Stimulated activated memory B cell treated with anti-CD40 and anti-IgM and Interleukin-4, amounts not matched to agents 10 μg/mL and 1 μg/mL and 100 μg/mL, for 72 hours (primary cell): ENCODE results near the gene THADA.

Source experiments
- ATAC-seq: fragments of 150-1000 bp; cut with Tn5 transposase; 2 replicates; pipeline ENCODE4 v1.10.0; 2021
- H3K27ac Mint-ChIP-seq: one replicate; pipeline ENCODE4 v1.8.0; 2022; ENCODE audit warnings: mild to moderate bottlenecking, mixed read lengths
- H3K27me3 Mint-ChIP-seq: one replicate; pipeline ENCODE4 v1.8.0; 2022; ENCODE audit warnings: mixed read lengths
- H3K36me3 Mint-ChIP-seq: one replicate; pipeline ENCODE4 v1.8.0; 2022; ENCODE audit warnings: mixed read lengths
- H3K4me1 Mint-ChIP-seq: one replicate; pipeline ENCODE4 v1.8.0; 2022; ENCODE audit warnings: mixed read lengths
- H3K4me3 Mint-ChIP-seq: one replicate; pipeline ENCODE4 v1.8.0; 2022; ENCODE audit warnings: mild to moderate bottlenecking, moderate library complexity, mixed read lengths
- H3K9me3 Mint-ChIP-seq: one replicate; pipeline ENCODE4 v1.8.0; 2022; ENCODE audit warnings: mixed read lengths

THADA gene

DNA sequence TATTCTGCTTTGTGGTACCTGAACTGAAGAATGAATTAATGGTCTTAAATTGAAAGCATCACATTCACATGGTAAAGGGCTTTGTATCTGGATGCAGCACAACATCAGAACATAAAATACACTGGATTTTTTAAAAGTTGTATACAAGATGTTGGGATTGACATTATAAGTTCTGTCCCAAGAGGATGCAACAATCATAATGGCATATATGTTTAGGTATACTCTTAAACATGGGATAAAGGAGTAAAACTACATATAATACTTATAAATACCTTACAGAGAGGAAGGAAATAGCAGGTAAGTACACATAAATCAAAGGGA lies 171.9 kb downstream of the THADA start:
- Mint-ChIP-seq H3K9me3 (no peaks in the 10 kb centered on the region), H3K27ac (no peak overlapping the region), H3K27me3 (no peaks in the 10 kb centered on the region), H3K36me3 (peaks cover 38% of the 10 kb centered on the region), H3K4me1 (peaks cover 40% of the 10 kb centered on the region), H3K4me3 (no peak overlapping the region)
- no peak for ATAC-seq

GRCh38 chr2:43421194-43421593 lies 174.6 kb downstream of the THADA start:
- ATAC-seq, result no peak
- Mint-ChIP-seq H3K4me3 (no peak overlapping the region), H3K9me3 (no peaks in the 10 kb centered on the region), H3K27ac (no peak overlapping the region), H3K4me1 (peaks cover 35% of the 10 kb centered on the region), H3K27me3 (no peaks in the 10 kb centered on the region), H3K36me3 (peaks cover 27% of the 10 kb centered on the region)

DNA sequence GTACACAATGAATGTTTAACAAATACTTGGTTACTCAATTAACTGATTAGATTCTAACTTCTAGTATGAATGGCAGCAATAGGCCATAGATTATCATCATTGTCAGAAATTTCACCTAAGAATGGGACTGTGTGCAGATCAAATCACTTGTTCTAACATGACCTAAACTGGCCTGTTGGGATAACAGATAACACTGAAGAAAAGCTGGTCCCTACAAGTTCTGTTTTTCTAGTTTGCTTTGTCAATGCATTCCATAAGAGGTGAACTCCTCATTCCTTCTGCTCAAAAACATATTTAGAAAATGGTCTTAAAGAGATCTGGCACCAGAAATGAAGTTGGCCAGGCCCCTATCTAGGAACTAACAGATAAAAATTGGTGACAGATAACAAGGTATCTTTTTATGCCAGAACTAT lies 175.4 kb downstream of the THADA start:
- no peaks in the 10 kb centered on the region for H3K27me3 Mint-ChIP-seq
- no peak overlapping the region for H3K27ac Mint-ChIP-seq
- peaks cover 32% of the 10 kb centered on the region for H3K4me1 Mint-ChIP-seq
- peaks cover 27% of the 10 kb centered on the region for H3K36me3 Mint-ChIP-seq
- H3K4me3 Mint-ChIP-seq, result no peak overlapping the region
- no peak for ATAC-seq
- no peaks in the 10 kb centered on the region for H3K9me3 Mint-ChIP-seq

GRCh38 chr2:43419876-43420275 lies 176.0 kb downstream of the THADA start:
- no peak for ATAC-seq
- peaks cover 28% of the 10 kb centered on the region for H3K36me3 Mint-ChIP-seq
- no peak overlapping the region for H3K27ac Mint-ChIP-seq
- H3K4me3 Mint-ChIP-seq, result no peak overlapping the region
- peaks cover 27% of the 10 kb centered on the region for H3K4me1 Mint-ChIP-seq
- H3K27me3 Mint-ChIP-seq, result no peaks in the 10 kb centered on the region
- H3K9me3 Mint-ChIP-seq, result no peaks in the 10 kb centered on the region

- Mint-ChIP-seq H3K9me3 (no peaks in the 10 kb centered on the region), H3K27me3 (no peaks in the 10 kb centered on the region), H3K4me1 (peaks cover 21% of the 10 kb centered on the region), H3K36me3 (peaks cover 35% of the 10 kb centered on the region), H3K27ac (no peak overlapping the region), H3K4me3 (no peak overlapping the region)
- ATAC-seq, result no peak
Measured at GRCh38 chr2:43419243-43419642, 176.6 kb downstream of the THADA start.

DNA sequence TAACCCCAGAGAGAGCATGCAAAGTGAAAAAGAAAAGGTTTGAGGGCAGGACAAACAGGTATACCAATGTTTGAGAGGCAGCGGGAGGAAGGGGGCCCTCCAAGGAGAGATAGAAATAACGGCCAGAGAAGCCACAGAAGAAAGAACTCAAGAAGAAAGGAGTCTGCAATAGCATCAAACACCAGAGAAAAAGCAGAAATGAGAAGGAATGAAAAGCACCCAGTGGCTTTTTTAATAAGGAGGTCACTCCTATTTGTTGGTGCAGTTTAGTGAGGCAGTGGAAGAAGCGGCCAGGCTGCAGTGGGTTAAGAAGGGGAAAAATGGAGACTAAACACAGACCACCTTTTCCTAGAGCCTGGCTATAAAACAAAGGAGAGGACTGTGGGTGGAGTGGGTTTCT lies 177.2 kb downstream of the THADA start:
- Mint-ChIP-seq H3K27me3 (no peaks in the 10 kb centered on the region), H3K9me3 (no peaks in the 10 kb centered on the region), H3K4me3 (no peak overlapping the region), H3K36me3 (peaks cover 36% of the 10 kb centered on the region), H3K27ac (no peak overlapping the region), H3K4me1 (peaks cover 15% of the 10 kb centered on the region)
- ATAC-seq, result no peak

DNA sequence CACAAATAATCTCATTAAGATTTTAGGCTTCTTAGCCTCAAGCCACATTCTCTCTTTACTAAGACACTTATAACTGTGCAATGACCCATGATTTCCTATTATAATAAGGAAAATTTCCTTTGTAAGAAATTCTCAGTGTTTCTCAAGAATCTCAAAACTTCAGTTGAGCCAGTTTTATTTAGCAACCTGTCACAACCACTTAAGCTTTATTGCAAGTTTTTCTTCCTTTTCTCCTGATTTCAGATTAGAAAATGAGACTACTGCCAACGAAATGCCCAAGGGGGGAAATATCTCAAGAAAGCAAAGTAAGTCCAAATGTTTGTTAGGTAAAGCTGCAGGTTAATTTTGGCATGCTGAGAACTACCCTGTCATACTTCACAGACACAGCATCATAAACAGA lies 178.5 kb downstream of the THADA start:
- no peak for ATAC-seq
- Mint-ChIP-seq H3K27ac (no peak overlapping the region), H3K36me3 (peaks cover 27% of the 10 kb centered on the region), H3K27me3 (no peaks in the 10 kb centered on the region), H3K4me1 (peaks cover 11% of the 10 kb centered on the region), H3K9me3 (no peaks in the 10 kb centered on the region), H3K4me3 (no peak overlapping the region)

DNA sequence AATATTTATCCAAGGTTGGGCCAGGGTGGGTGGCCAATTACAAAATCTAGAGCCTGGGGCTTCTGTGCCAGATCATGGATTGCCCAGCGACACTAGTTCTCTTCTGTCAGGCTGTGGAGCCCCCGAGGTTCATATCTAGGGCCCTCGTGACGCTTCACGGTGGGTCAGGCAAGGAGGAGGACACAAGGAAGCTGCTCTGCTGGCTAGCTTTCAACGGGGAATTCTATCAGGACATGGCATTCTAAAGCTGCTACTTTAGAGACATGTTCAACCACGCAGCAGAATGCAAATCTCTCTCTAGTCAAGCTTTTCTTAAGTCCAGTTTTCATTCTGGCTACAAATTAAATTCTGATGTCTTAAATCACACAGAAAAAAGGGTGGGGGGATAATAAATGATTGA lies 180.2 kb downstream of the THADA start:
- no peaks in the 10 kb centered on the region for H3K27me3 Mint-ChIP-seq

GRCh38 chr2:43414586-43415135 lies 181.2 kb downstream of the THADA start:
- Mint-ChIP-seq H3K27ac (no peak overlapping the region), H3K4me3 (no peak overlapping the region), H3K36me3 (peaks cover 21% of the 10 kb centered on the region), H3K9me3 (no peaks in the 10 kb centered on the region), H3K4me1 (peaks cover 11% of the 10 kb centered on the region), H3K27me3 (no peaks in the 10 kb centered on the region)
- ATAC-seq, result no peak

More for the DNA sequence above, 180.2 kb downstream of the THADA start:
- Mint-ChIP-seq H3K4me3 (no peak overlapping the region), H3K9me3 (no peaks in the 10 kb centered on the region), H3K36me3 (peaks cover 27% of the 10 kb centered on the region), H3K4me1 (peaks cover 11% of the 10 kb centered on the region), H3K27ac (no peak overlapping the region)
- no peak for ATAC-seq

DNA sequence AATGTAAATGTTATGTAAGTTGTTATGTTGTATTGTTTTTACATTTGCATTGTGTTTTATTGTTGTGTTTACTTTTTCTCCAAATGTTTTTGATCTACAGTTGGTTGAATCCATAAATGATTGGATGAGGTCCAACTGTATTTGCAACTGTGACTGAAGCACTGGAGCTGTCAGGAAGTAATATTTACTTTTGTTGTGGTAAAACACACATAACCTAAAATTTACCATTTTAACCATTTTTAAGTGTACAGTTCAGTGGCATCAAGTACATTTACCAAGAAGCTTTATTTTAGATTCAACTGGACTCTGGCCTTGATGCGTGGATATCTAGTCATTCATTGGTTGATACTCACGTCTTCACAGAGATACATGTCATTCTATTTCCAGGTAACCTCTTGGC lies 181.8 kb downstream of the THADA start:
- Mint-ChIP-seq H3K9me3 (no peaks in the 10 kb centered on the region), H3K27ac (no peak overlapping the region), H3K36me3 (peaks cover 17% of the 10 kb centered on the region), H3K4me3 (no peak overlapping the region), H3K4me1 (peaks cover 9% of the 10 kb centered on the region), H3K27me3 (no peaks in the 10 kb centered on the region)
- no peak for ATAC-seq

DNA sequence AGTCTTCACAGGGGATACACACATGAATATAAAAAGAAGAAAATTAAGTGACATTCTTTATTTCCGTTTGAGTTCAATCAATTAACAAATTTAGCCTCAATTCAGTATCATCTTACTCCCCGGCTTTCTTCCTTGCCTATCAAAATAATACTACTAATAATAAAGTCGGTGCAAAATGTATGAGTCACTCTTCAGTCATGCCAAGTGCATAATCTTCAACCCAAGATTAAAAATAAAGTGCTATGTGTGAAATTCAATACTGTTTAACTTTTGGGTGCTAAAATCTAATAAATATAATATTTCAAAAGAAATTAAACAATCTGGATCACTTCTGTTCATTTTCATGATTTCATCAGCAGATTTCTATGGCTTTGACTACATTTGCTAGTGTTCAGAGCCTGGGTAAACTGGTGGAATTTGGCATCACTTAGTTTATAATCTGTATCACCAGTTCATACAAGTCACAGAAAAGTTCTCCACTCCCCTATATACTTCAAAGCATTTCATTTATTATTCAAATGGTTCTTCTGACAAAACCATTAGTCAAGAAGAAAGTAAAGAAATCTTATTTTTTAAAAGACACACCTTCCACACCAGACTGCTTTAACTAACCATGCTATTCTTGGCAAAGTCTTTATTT lies 183.6 kb downstream of the THADA start:
- Mint-ChIP-seq H3K4me3 (no peak overlapping the region), H3K27me3 (no peaks in the 10 kb centered on the region), H3K27ac (no peak overlapping the region), H3K36me3 (peaks cover 9% of the 10 kb centered on the region), H3K4me1 (peaks cover 12% of the 10 kb centered on the region), H3K9me3 (no peaks in the 10 kb centered on the region)
- ATAC-seq, result no peak

DNA sequence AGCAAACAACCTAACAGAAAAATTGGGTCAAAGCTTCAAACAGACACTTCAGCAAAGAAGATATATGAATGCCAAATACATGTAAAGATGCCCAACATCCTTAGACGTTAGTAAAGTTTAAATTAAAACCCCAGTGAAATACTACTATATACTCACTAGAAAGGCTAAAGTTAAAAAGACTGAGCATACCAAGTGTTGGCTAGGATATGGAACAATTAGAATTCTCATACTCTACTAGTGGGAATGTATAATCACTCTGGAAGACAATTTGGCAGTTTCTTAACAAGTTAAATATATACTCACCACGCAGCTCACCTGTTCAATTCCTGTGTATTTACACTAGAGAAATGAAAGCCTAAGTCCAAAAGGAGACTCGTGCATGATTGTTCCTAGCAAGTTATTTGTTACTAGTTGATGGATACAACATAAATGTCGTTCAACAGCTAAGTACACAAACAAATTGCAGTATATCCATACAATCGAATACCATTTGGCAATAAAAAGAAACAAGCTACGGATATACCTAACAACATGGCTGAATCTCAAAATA lies 185.7 kb downstream of the THADA start:
- no peak overlapping the region for H3K4me3 Mint-ChIP-seq
- no peaks in the 10 kb centered on the region for H3K27me3 Mint-ChIP-seq
- H3K27ac Mint-ChIP-seq, result no peak overlapping the region
- no peak for ATAC-seq
- H3K9me3 Mint-ChIP-seq, result no peaks in the 10 kb centered on the region
- peaks cover 9% of the 10 kb centered on the region for H3K36me3 Mint-ChIP-seq
- H3K4me1 Mint-ChIP-seq, result peaks cover 12% of the 10 kb centered on the region

- Mint-ChIP-seq H3K36me3 (no peaks in the 10 kb centered on the region), H3K4me1 (peaks cover 25% of the 10 kb centered on the region), H3K9me3 (no peaks in the 10 kb centered on the region), H3K27ac (peak overlapping the region; percentile 46), H3K4me3 (no peak overlapping the region), H3K27me3 (no peaks in the 10 kb centered on the region)
- peak; percentile 94 for ATAC-seq
Measured at GRCh38 chr2:43408407-43409160, 187.3 kb downstream of the THADA start.

DNA sequence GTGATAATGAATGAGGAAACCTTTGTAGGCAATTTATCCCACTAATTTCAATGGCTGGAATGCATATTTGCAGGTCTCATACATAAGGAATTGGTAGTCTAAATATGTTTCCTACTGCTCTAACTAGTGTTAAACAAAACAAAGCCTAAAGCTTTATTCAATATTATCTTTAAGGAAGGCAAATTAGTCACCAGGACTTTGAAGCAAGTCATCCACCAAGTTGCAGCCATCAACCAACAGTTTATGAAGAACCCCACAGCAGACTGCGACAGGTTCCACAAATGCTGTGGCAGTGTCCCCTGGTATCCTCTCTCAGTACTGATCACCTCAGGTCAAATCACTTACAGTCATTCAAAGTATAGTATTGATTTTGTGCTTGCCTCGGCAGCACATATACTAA lies 187.9 kb downstream of the THADA start:
- ATAC-seq, result peak; percentile 51
- H3K4me1 Mint-ChIP-seq, result peaks cover 29% of the 10 kb centered on the region
- H3K27me3 Mint-ChIP-seq, result no peaks in the 10 kb centered on the region
- no peaks in the 10 kb centered on the region for H3K9me3 Mint-ChIP-seq
- peak overlapping the region; percentile 46 for H3K27ac Mint-ChIP-seq
- no peaks in the 10 kb centered on the region for H3K36me3 Mint-ChIP-seq
- no peak overlapping the region for H3K4me3 Mint-ChIP-seq

DNA sequence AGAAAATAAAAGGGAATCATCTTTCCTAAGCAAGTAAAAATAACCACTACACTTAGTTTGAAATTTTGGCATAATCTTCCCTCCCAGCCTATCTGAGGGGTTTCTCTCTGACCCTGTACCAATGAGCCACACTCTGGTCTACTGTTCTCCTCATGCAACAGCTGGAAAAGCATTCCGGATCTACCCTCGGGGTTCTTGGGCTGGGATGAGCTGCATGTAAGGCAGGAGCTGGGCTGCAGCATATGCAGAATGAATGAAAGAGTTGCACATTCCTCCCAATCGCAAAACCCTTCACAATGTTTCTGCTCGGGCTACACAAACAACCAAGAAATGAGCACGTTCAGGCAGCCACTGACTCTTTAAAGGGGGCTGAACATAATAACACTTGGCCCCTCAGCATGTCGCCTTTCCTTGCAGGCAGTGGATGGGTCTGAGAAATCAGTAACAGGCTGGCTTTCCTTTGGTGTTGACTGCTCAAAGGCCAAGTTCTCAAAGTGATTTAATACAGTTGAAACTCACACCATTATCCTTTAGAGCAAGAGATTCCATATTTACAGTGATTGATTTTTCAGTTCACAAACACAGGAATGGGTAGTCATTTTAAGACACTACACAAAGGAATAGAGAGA lies 189.1 kb downstream of the THADA start:
- peaks cover 41% of the 10 kb centered on the region for H3K4me1 Mint-ChIP-seq
- H3K27ac Mint-ChIP-seq, result no peak overlapping the region
- no peaks in the 10 kb centered on the region for H3K36me3 Mint-ChIP-seq
- H3K9me3 Mint-ChIP-seq, result no peaks in the 10 kb centered on the region
- H3K27me3 Mint-ChIP-seq, result no peaks in the 10 kb centered on the region
- no peak for ATAC-seq
- H3K4me3 Mint-ChIP-seq, result no peak overlapping the region
